Measurements from ENCODE around the gene LIMK1.
A peak's percentile ranks its signal among the peaks of the same experiment; 100 is the strongest.
"Not testable (repeated sequence)": the region's sequence is repeated elsewhere in the genome, so short reads cannot be mapped to it uniquely, and the experiment has no call there.

LIMK1 gene

GRCh38 chr7:74129887-74130286, 46.3 kb downstream of the LIMK1 start:
- DNase-seq: peak; percentile 35

DNA sequence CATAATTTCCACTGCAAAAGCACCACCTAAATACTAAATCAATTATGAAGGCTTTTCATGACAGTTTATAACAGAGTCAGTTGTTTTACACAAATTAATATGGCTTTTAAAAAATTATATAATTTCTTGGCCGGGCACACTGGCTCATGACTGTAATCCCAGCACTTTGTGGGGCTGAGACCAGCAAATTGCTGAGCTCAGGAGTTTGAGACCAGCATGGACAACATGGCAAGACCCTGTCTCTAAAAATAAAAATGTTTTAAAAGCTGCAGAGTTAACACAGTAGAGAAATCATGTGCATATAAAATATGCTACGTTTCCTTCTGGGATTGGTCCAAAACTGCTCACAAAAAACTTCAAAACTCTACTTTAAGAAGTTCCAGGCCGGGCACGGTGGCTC, 46.9 kb downstream of the LIMK1 start:
- DNase-seq: no peak

GRCh38 chr7:74134117-74134620, 50.6 kb downstream of the LIMK1 start:
- peak; percentile 26 for DNase-seq

DNA sequence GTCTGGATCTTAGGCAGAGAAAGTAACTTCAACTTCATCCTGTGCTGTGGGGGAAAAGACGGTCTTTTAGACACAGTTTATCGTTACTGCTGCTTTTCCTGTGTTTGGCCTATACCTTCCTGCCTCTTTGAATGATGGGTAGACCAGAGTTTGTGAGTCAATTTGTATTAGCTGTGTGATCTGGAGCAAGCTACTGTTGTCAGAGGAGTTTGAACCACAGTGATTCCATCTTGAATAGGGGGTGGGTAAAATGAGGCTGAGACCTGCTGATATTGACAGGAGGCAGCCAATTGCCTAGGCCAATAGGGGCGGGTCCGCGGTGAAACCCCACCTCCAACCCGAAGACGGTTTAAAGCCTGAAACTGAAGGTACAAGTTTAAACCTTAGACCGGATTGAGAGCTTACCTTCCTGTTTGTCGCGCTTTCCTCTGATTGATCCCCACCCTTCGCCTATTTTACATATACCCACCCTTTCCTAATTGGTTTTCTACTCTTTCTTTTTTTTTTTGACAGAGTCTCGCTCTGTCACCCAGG, 54.8 kb downstream of the LIMK1 start:
- no peak for DNase-seq

DNA sequence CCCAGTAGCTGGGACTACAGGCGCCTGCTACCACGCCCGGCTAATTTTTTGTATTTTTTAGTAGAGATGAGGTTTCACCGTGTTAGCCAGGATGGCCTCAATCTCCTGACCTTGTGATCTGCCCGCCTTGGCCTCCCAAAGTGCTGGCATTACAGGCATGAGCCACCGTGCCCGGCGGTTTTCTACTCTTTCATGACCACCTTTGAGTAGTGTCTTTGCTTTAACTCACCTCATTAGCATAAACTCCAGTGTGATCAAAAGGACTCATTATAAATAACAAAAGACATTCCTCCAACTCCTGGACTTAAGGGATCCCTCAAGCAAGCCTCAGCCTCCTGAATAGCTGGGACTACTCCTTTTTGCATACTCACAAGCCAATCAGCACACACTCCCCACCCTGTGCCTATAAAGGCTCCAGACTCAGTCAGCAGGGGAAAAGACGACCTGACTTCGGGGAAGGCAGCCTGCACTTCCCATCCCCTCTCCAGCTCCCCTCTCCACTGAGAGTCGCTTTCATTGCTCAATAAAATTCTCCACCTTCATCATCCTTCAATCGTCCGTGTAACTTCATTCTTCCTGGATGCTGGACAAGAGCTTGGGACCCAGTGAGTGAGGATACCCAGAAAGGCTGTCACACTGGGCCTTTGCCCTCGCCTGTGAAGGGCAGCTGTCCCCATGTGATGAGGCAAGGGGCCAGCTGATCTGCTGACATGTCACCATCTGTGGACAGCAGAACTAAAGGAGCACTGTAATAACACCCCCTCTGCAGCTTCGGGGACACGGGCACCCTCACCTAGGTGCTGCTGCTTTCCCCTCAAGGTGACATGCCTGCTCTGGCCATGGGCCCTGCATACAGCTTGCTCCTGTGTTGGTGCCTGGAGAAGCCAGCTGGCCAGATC, 55.6 kb downstream of the LIMK1 start:
- DNase-seq: no peak

DNA sequence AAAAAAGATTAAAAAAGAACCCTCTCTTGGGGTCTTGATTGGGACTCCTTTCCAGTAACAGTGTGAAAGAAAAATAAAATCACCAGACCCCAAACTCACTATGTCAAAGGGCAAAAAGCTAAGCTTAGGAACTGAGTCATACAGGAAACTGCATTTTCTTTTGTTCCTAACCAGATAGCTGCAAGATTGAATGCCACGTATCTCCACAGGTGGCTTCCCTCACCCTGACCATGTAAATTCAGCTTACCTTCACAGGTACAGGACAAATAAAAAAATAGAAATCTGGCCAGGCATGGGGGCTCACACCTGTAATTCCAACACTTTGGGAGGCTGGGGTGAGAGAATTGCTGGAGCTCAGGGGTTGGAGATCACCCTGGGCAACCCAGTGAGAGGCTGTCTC, 58.1 kb downstream of the LIMK1 start:
- peak; percentile 15 for DNase-seq

GRCh38 chr7:74143383-74143782, 59.8 kb downstream of the LIMK1 start:
- DNase-seq: no peak

DNA sequence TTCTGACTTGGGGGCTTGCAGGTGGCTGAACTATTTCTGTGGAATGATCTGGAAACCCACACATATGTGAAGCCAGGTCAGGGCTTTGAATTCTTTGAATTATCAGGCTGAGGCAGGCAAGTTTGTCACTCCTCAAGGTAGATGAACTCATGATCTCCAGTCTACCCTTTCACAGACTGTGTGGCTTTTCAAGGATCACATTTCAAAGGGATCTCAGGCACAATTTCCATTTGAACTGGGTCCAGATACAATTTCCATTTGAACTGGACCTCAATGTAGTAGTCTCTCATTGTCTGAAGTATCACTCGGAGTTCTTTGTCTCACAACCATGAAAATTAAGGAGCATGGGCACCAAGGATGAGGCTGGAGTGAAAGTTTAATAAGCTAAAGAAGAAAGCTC, 64.9 kb downstream of the LIMK1 start:
- no peak for DNase-seq

DNA sequence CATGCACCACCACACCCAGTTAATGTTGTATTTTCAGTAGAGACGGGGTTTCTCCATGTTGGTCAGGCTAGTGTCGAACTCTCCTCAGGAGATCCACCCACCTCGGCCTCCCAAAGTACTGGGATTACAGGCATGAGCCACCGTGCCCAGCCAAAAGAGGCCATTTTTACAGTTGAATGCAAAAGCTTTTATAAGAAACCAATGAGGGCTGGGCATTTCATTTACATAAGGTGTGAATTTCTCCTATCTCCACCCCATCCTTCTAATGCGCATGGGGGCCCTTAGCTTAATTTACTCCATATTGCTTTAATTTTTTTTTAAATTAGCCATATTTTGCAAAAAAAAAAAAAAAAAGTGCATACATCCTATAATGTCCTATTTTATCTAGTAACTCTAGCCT, 65.5 kb downstream of the LIMK1 start:
- no peak for DNase-seq

GRCh38 chr7:74149603-74150002, 66.0 kb downstream of the LIMK1 start:
- no peak for DNase-seq

- no peak for DNase-seq
Observed at GRCh38 chr7:74153736-74154135, 70.1 kb downstream of the LIMK1 start.

GRCh38 chr7:74155810-74156395, 72.3 kb downstream of the LIMK1 start:
- DNase-seq: no peak

DNA sequence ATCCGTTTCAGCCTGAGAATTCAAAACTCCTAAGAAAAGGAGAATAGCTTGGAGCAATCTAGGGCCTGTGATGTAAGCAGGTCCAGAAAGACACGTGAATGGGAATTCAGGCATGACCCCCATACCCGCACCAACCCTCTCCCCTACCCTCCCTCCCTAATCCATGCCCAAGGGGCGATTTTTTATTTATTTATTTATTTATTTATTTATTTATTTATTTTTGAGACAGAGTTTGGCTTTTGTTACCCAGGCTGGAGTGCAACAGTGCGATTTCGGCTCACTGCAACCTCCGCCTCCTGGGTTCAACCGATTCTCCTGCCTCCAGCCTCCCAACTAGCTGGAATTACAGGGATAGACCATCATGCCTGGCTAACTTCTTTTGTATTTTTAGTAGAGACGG, 74.0 kb downstream of the LIMK1 start:
- DNase-seq: no peak

- peak; percentile 20 for DNase-seq
Observed at GRCh38 chr7:74164985-74165456, 81.4 kb downstream of the LIMK1 start.

DNA sequence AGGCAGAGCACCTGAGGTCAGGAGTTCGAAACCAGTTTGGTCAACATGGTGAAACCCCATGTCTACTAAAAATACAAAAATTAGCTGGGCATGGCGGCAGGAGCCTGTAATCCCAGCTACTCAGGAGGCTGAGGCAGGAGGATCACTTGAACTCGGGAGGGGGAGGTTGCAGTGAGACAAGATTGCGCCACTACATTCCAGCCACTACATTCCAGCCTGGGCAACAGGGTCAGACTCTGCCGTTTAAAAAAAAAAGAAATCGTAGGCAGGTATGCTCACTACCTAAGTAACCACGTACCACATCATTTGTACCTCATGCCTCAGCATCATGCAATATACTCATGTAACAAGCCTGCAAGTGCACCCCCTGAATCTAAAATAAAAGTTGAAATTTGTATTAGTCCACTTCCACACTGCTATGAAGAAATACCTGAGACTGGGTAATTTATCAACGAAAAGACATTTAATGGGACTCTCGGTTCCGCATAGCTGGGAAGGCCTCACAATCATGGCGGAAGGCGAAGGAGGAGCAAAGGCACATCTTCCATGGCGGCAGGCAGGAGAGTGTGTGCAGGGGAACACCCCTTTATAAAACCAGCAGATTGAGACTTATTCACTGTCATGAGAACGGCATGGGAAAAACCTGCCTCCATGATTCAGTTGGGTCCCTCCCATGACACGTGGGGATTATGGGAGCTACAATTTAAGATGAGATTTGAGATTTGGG, 82.4 kb downstream of the LIMK1 start:
- no peak for DNase-seq

- not testable (repeated sequence) for DNase-seq
Observed at GRCh38 chr7:74167324-74167723, 83.7 kb downstream of the LIMK1 start.

Data from NCI-H69 (cell line).